ENCODE data around the gene PITPNM3. TPM values are rescaled to one million over a fixed set of nuclear protein-coding genes. Genes with fewer than 3 reads are reported as not detected.

The PITPNM3 gene
- total and polyA plus RNA-seq, 10 donors = 5.4 to 215 (median 125) TPM

GRCh38 chr17:6602141-6602540, 45.8 kb upstream of the PITPNM3 start:
- peak overlapping the region in 4 of 8 donors; percentile 5 to 46 (median 23) for H3K27ac ChIP-seq
- intact Hi-C loops (cut with DNase I; ENCODE audit: low total_unique reads) = no loop called here
- DNase-seq = no peak
- H3K36me3 ChIP-seq = peaks cover 0 to 86% (median 28%) of the 10 kb centered on the region in 6 donors
- TF ChIP-seq POLR2A (IDR thresholded peaks at IDR 0.05) (no peak), CTCF (IDR thresholded peaks at IDR 0.05 in 8 of 11, conservative IDR thresholded peaks at IDR 0.05 in 3 of 11) (no peak), POLR2AphosphoS5 (IDR thresholded peaks at IDR 0.05) (no peak)
- H3K4me1 ChIP-seq = peaks cover 24 to 61% (median 43%) of the 10 kb centered on the region in 6 donors
- no peak overlapping the region for H3K4me3 ChIP-seq
- WGBS, 5 donors = 79 to 86% (median 85%) methylated on average over 2 of the region's 2 CpGs
- no peaks in the 10 kb centered on the region for H3K9me3 ChIP-seq
- no peaks in the 10 kb centered on the region for H3K27me3 ChIP-seq (replicated peaks in 1 of 7)

- H3K27ac ChIP-seq = peak overlapping the region; percentile 33 to 82 (median 66)
- H3K4me3 ChIP-seq = peak overlapping the region in 1 of 8 donors; percentile 16
- intact Hi-C loops (cut with DNase I; ENCODE audit: low total_unique reads) = no loop called here
- peaks cover 0 to 86% (median 24%) of the 10 kb centered on the region in 6 donors for H3K36me3 ChIP-seq
- no peaks in the 10 kb centered on the region for H3K9me3 ChIP-seq
- H3K27me3 ChIP-seq (replicated peaks in 1 of 7) = no peaks in the 10 kb centered on the region
- H3K4me1 ChIP-seq = peaks cover 24 to 85% (median 54%) of the 10 kb centered on the region in 6 donors
- no peak for DNase-seq
- no peak for TF ChIP-seq POLR2AphosphoS5 (IDR thresholded peaks at IDR 0.05)
- no peak for TF ChIP-seq CTCF (IDR thresholded peaks at IDR 0.05 in 8 of 11, conservative IDR thresholded peaks at IDR 0.05 in 3 of 11)
- no peak for TF ChIP-seq POLR2A (IDR thresholded peaks at IDR 0.05)
Measured at GRCh38 chr17:6599364-6599763, 43.0 kb upstream of the PITPNM3 start.

GRCh38 chr17:6597727-6598126, 41.4 kb upstream of the PITPNM3 start:
- no peaks in the 10 kb centered on the region for H3K9me3 ChIP-seq
- DNase-seq = no peak
- H3K36me3 ChIP-seq = peaks cover 0 to 94% (median 29%) of the 10 kb centered on the region in 6 donors
- peak overlapping the region in 7 of 8 donors; percentile 30 to 82 (median 68) for H3K27ac ChIP-seq
- H3K4me3 ChIP-seq = no peak overlapping the region
- 84 to 97% (median 89%) methylated on average over 1 of the region's 1 CpG for WGBS, 5 donors
- no peak for TF ChIP-seq CTCF (IDR thresholded peaks at IDR 0.05 in 8 of 11, conservative IDR thresholded peaks at IDR 0.05 in 3 of 11)
- TF ChIP-seq POLR2A (IDR thresholded peaks at IDR 0.05) = no peak
- no peak for TF ChIP-seq POLR2AphosphoS5 (IDR thresholded peaks at IDR 0.05)
- H3K27me3 ChIP-seq (replicated peaks in 1 of 7) = no peaks in the 10 kb centered on the region
- H3K4me1 ChIP-seq = peaks cover 24 to 77% (median 43%) of the 10 kb centered on the region in 6 donors
- intact Hi-C loops (cut with DNase I; ENCODE audit: low total_unique reads) = no loop called here

GRCh38 chr17:6596941-6597340, 40.6 kb upstream of the PITPNM3 start:
- TF ChIP-seq POLR2A (IDR thresholded peaks at IDR 0.05) (no peak), CTCF (IDR thresholded peaks at IDR 0.05 in 8 of 11, conservative IDR thresholded peaks at IDR 0.05 in 3 of 11) (no peak), POLR2AphosphoS5 (IDR thresholded peaks at IDR 0.05) (no peak)
- no peak for DNase-seq
- H3K4me1 ChIP-seq = peaks cover 24 to 70% (median 42%) of the 10 kb centered on the region in 6 donors
- H3K9me3 ChIP-seq = no peaks in the 10 kb centered on the region
- H3K27me3 ChIP-seq (replicated peaks in 1 of 7) = no peaks in the 10 kb centered on the region
- H3K27ac ChIP-seq = peak overlapping the region in 3 of 8 donors; percentile 68 to 82 (median 80)
- no peak overlapping the region for H3K4me3 ChIP-seq
- 91 to 99% (median 94%) methylated on average over 4 of the region's 4 CpGs for WGBS, 5 donors
- H3K36me3 ChIP-seq = peaks cover 0 to 94% (median 32%) of the 10 kb centered on the region in 6 donors
- intact Hi-C loops (cut with DNase I; ENCODE audit: low total_unique reads) = no loop called here

Data from spleen (tissue), 11 donors.